GM19099 (cell line): ENCODE results near the gene ZNF804B.

Experiments used
- POLR2A ChIP-seq: IDR thresholded peaks from 3 replicates; pipeline ENCODE4 v1.6.1; 2011; ENCODE audit warnings: low read depth; ENCODE audit not compliant: insufficient read length; ENCODE audit errors: extremely low read depth

Gene ZNF804B

GRCh38 chr7:89200758-89201157, 441.3 kb downstream of the ZNF804B start:
- TF ChIP-seq POLR2A: no peak

- TF ChIP-seq POLR2A: no peak
Observed at GRCh38 chr7:89223900-89224395, 464.4 kb downstream of the ZNF804B start.

GRCh38 chr7:89238156-89238555, 478.7 kb downstream of the ZNF804B start:
- no peak for TF ChIP-seq POLR2A

GRCh38 chr7:89246196-89246595, 486.7 kb downstream of the ZNF804B start:
- no peak for TF ChIP-seq POLR2A

GRCh38 chr7:89247207-89247606, 487.7 kb downstream of the ZNF804B start:
- TF ChIP-seq POLR2A: no peak

- TF ChIP-seq POLR2A: no peak
Observed at GRCh38 chr7:89259085-89259484, 499.6 kb downstream of the ZNF804B start.

- TF ChIP-seq POLR2A: no peak
Observed at GRCh38 chr7:89264126-89264525, 504.6 kb downstream of the ZNF804B start.

- TF ChIP-seq POLR2A: no peak
Observed at GRCh38 chr7:89265631-89266030, 506.1 kb downstream of the ZNF804B start.

GRCh38 chr7:89283302-89283701, 523.8 kb downstream of the ZNF804B start:
- TF ChIP-seq POLR2A: no peak

- no peak for TF ChIP-seq POLR2A
Observed at GRCh38 chr7:89308535-89308934, 549.0 kb downstream of the ZNF804B start.

GRCh38 chr7:89311886-89312285, 552.4 kb downstream of the ZNF804B start:
- TF ChIP-seq POLR2A: no peak

GRCh38 chr7:89312551-89312950, 553.1 kb downstream of the ZNF804B start:
- no peak for TF ChIP-seq POLR2A

GRCh38 chr7:89316584-89317251, 557.2 kb downstream of the ZNF804B start:
- no peak for TF ChIP-seq POLR2A

- no peak for TF ChIP-seq POLR2A
Observed at GRCh38 chr7:89332026-89332425, 572.5 kb downstream of the ZNF804B start.

- no peak for TF ChIP-seq POLR2A
Observed at GRCh38 chr7:89334797-89335196, 575.3 kb downstream of the ZNF804B start.

- TF ChIP-seq POLR2A: no peak
Observed at GRCh38 chr7:89335490-89335889, 576.0 kb downstream of the ZNF804B start.

- TF ChIP-seq POLR2A: no peak
Observed at GRCh38 chr7:89336121-89336520, 576.6 kb downstream of the ZNF804B start.
